ENCODE measurements around the gene SLC26A1. TPM values are rescaled to one million over a fixed set of nuclear protein-coding genes. Genes with fewer than 3 reads are reported as not detected.

Gene SLC26A1
- total RNA-seq, 4 donors from 2014 or later, result 0.15 to 0.61 (median 0.19) TPM; not detected in 1

DNA sequence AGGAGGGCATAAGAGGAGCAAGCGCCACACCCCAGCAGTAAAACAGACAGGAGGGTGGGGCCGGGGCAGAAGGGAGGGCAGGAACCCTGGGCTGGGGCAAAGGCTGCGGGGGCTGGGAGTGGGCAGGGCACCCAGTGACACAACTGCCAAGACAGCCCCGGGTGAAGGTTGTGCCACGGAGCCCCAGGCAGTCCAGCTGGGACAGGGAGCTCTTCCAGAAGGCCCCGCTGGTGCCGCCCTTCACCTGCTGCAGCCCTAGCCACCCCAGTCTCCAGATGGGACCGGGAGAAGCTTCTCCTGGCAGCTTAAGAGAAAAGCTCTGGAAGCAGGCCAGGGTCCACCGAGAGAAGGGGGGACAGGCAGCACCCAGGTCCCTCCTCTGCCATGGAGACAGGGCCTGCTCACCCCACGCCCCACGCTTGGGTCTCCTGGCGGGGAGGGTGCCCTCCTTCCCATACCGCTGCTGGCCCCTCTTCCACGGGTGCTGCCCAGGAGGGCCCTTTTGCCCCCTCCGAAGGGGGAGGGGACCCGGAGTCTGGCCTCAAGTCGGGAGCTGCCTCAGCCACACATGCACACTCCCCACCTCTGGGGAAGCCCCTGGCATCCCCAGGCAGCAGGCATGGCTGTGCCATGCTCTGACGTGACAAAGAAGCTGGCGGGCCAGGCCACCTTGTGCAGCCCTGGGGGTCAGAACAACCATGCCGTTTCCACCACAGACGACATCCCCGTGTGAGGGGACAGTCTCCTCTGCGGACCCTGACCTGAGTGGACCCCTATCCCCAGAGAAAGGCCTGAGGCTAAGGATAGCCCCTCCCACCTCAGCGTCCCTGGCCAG, 21.3 kb downstream of the SLC26A1 start:
- no peak for DNase-seq (ENCODE audit: low spot score in 2 of 2)

DNA sequence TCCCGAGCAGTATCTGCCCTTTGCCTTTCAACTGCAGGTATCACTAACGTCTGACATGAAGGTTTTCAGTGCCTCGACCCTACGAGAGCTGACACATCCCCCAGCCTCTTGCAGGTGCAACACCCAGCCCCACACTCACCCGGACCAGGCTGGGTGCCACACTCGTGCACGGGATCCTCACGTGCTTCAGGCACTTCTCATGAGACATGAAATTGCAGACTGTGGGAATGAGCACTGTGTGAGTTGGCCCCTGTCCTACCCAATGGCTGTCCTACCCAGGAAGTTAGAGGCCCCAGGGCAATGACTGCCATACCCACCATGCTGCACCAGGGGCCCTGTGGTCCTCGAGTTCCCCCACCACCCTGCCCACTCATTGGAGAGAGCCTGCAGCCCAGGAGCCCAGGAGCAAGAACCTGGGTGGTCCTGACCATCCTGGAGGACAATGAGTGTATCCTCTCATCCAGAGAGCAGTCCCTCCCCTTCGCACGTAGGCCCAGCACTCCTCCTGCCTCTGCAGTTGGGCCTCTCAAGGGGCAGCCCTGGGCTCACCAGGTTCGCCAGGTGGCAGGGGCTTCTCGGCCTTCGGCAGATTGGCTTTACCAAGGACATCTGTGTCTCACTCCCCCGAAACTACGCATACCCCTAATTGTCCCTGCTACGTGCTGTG, 22.2 kb downstream of the SLC26A1 start:
- no peak for DNase-seq (ENCODE audit: low spot score in 2 of 2)
- no peak for TF ChIP-seq POLR2A (IDR thresholded peaks at IDR 0.05)
- H3K4me3 ChIP-seq (ENCODE audit: low read depth, poor library complexity, severe bottlenecking), result no peak overlapping the region
- intact Hi-C loops (cut with DNase I; ENCODE audit: low total_unique reads), result no loop called here
- 65% methylated on average over 15 to 17 of the region's 17 CpGs for WGBS, 2 donors

More for the DNA sequence above, 21.3 kb downstream of the SLC26A1 start:
- no peak for TF ChIP-seq POLR2A (IDR thresholded peaks at IDR 0.05)
- TF ChIP-seq, protein P1, sequence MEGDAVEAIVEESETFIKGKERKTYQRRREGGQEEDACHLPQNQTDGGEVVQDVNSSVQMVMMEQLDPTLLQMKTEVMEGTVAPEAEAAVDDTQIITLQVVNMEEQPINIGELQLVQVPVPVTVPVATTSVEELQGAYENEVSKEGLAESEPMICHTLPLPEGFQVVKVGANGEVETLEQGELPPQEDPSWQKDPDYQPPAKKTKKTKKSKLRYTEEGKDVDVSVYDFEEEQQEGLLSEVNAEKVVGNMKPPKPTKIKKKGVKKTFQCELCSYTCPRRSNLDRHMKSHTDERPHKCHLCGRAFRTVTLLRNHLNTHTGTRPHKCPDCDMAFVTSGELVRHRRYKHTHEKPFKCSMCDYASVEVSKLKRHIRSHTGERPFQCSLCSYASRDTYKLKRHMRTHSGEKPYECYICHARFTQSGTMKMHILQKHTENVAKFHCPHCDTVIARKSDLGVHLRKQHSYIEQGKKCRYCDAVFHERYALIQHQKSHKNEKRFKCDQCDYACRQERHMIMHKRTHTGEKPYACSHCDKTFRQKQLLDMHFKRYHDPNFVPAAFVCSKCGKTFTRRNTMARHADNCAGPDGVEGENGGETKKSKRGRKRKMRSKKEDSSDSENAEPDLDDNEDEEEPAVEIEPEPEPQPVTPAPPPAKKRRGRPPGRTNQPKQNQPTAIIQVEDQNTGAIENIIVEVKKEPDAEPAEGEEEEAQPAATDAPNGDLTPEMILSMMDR (IDR thresholded peaks at IDR 0.05), result no peak
- no peak overlapping the region for H3K4me3 ChIP-seq (ENCODE audit: low read depth, poor library complexity, severe bottlenecking)
- intact Hi-C loops (cut with DNase I; ENCODE audit: low total_unique reads), result no loop called here
- WGBS, 2 donors, result 37 to 44% methylated on average over 11 to 21 of the region's 24 CpGs

DNA sequence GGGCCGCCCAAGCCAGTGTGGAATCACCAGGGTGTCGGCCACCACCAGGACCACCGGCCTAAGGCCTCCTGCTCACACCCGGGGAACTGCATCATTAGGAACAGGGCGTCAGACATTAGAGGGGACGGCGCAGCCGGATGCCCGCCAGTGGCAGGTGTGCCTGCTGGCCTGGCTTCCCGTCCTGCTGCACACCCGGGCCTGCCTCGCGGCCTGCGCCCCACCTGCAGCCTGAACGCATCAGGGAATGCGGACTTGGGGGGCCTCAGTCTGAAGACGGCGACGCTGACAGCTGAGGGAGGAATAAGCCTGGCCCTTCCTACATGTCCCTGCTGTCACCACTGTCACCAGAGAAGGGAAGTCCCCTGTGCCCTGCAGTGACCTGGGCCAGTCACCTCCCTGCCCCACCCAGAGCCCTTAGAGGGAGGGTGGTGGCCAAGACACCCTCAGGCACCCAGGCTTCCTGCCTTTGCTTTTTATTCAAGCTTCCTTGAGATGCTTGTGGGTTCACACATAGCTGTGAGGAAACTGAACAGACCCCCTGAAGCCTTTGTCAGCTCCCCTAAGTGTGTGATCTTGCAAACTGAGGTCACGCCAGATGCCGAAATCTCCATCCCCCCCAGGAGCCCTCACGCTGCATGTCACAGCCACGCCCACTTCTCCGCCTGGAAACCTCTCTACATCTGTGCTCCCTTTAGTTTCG, 23.0 kb downstream of the SLC26A1 start:
- no peak for DNase-seq (ENCODE audit: low spot score in 2 of 2)
- TF ChIP-seq, protein P1 (IDR thresholded peaks at IDR 0.05), result no peak
- TF ChIP-seq POLR2A (IDR thresholded peaks at IDR 0.05), result no peak
- no peak overlapping the region for H3K4me3 ChIP-seq (ENCODE audit: low read depth, poor library complexity, severe bottlenecking)
- WGBS, 2 donors, result 89 to 90% methylated on average over 19 to 25 of the region's 25 CpGs
- intact Hi-C loops (cut with DNase I; ENCODE audit: low total_unique reads), result no loop called here

DNA sequence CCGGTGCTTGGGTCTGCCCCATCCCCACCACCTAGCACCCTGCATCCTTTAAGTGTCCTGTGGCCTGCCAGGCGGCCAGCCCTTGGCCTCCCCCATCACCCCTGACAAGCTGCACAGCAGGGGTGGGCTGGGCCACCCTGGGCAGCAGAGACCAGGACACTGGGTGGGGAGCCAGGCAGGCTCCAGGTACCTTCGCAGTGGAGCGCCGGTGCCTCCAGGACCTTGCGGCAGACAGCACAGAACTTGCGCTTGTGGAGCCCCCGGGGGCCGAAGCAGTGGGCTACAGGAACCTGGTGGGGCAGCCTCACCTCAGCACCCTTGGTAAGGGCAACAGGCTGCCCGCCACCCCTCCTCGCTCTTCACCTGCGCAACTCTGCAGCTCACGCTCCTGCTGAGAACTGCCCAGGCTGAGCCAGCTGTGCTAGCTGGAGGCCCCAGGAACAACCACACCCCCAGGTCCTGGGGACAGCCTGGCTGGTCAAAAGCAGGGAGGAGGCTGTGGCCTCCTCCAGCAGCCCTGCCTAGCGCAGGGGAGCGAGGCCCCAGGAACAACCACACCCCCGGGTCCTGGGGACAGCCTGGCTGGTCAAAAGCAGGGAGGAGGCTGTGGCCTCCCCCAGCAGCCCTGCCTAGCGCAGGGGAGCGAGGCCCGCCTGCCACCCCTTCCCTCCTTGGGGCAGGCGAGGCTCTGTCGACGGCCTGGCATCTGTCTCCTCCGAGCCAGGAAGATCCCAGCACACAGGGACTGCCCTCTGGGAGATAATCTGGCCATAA, 24.4 kb downstream of the SLC26A1 start:
- no peak for TF ChIP-seq POLR2A (IDR thresholded peaks at IDR 0.05)
- TF ChIP-seq, protein P1 (IDR thresholded peaks at IDR 0.05), result no peak
- intact Hi-C loops (cut with DNase I; ENCODE audit: low total_unique reads), result no loop called here
- no peak for DNase-seq (ENCODE audit: low spot score in 2 of 2)
- WGBS, 2 donors, result 91 to 97% methylated on average over 10 to 15 of the region's 23 CpGs
- H3K4me3 ChIP-seq (ENCODE audit: low read depth, poor library complexity, severe bottlenecking), result no peak overlapping the region

DNA sequence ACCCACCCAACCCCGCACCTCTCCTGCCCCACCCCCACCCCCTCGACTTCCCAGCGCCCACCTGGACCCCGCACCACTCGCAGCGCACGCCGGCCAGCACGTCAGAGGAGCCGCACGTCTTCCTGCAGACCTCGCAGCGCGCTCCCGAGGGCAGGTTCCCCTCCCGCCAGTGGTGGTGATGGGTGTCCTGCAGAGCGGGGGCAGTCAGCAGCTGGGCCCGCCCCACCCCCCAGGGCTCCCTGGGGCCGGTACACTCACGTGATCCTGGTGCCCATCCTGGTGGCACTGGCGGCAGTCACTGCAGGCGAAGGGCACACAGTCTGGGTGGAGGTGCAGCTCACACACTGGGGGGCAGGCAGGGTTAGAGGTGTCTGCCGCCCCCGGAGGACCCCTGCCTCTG, 25.0 kb downstream of the SLC26A1 start:
- intact Hi-C loops (cut with DNase I; ENCODE audit: low total_unique reads), result no loop called here
- DNase-seq (ENCODE audit: low spot score in 2 of 2), result no peak
- TF ChIP-seq POLR2A (IDR thresholded peaks at IDR 0.05), result no peak
- TF ChIP-seq, protein P1 (IDR thresholded peaks at IDR 0.05), result no peak
- H3K4me3 ChIP-seq (ENCODE audit: low read depth, poor library complexity, severe bottlenecking), result no peak overlapping the region
- WGBS, 2 donors, result 44 to 52% methylated on average over 4 to 5 of the region's 24 CpGs

All from lower leg skin (tissue), 4 donors.